ENCODE data around the gene GNG14. TPM values are rescaled to one million over a fixed set of nuclear protein-coding genes. Genes with fewer than 3 reads are reported as not detected.
"Not testable (repeated sequence)": the region's sequence is repeated elsewhere in the genome, so short reads cannot be mapped to it uniquely, and the experiment has no call there.

The GNG14 gene
- total RNA-seq, 1 experiment from 2014 or later, result not detected

GRCh38 chr19:12722566-12723380 lies 35.0 kb downstream of the GNG14 start:
- CTCF ChIA-PET, result interaction anchor here (0.6 to 1.0 kb wide), 3 partner anchors 10 to 212 kb away, joined by 3 to 4 read pairs (median 4); no protein-coding TSS in a partner anchor
- Mint-ChIP-seq H3K27me3 (ENCODE audit: unreplicated experiment) (no peaks in the 10 kb centered on the region), H3K4me1 (ENCODE audit: low read depth, unreplicated experiment) (peaks cover 15% of the 10 kb centered on the region), H3K27ac (ENCODE audit: unreplicated experiment) (peak overlapping the region; percentile 89), H3K36me3 (ENCODE audit: insufficient read depth, unreplicated experiment) (peaks cover 42% of the 10 kb centered on the region), H3K4me3 (ENCODE audit: low read depth, unreplicated experiment) (peak overlapping the region; percentile 96), H3K9me3 (ENCODE audit: low read depth, unreplicated experiment) (no peaks in the 10 kb centered on the region)
- DNase-seq, result peak; percentile 91
- TSS peak; percentile 97 for BruUV-seq (replicated peaks)
- intact Hi-C loops (cut with micrococcal nuclease; ENCODE audit: unreplicated experiment), result no loop called here
- TF ChIP-seq CTCF (IDR thresholded peaks at IDR 0.05; ENCODE audit: unreplicated experiment), result no peak

- Mint-ChIP-seq H3K27me3 (ENCODE audit: unreplicated experiment) (no peaks in the 10 kb centered on the region), H3K27ac (ENCODE audit: unreplicated experiment) (peak overlapping the region; percentile 0), H3K36me3 (ENCODE audit: insufficient read depth, unreplicated experiment) (peaks cover 48% of the 10 kb centered on the region), H3K9me3 (ENCODE audit: low read depth, unreplicated experiment) (no peaks in the 10 kb centered on the region), H3K4me3 (ENCODE audit: low read depth, unreplicated experiment) (peak overlapping the region; percentile 96), H3K4me1 (ENCODE audit: low read depth, unreplicated experiment) (peaks cover 15% of the 10 kb centered on the region)
- no peak for TF ChIP-seq CTCF (IDR thresholded peaks at IDR 0.05; ENCODE audit: unreplicated experiment)
- CTCF ChIA-PET, result interaction anchor here (0.6 to 1.0 kb wide), 3 partner anchors 37 to 1296 kb away, joined by 3 to 4 read pairs (median 3); no protein-coding TSS in a partner anchor
- intact Hi-C loops (cut with micrococcal nuclease; ENCODE audit: unreplicated experiment), result no loop called here
- no TSS peak for BruUV-seq (replicated peaks)
- DNase-seq, result no peak
Observed at GRCh38 chr19:12723381-12723640, 35.5 kb downstream of the GNG14 start.

GRCh38 chr19:12723641-12724426 lies 36.0 kb downstream of the GNG14 start, which contains the start of gene TNPO2:
TSS of gene TNPO2 (minus strand) at chr19:12723932. CDS start at chr19:12720977, 2,955 bp downstream.
- no TSS peak for BruUV-seq (replicated peaks)
- Mint-ChIP-seq H3K4me1 (ENCODE audit: low read depth, unreplicated experiment) (peaks cover 15% of the 10 kb centered on the region), H3K27ac (ENCODE audit: unreplicated experiment) (peak within 1 kb of the TSS; percentile 89), H3K27me3 (ENCODE audit: unreplicated experiment) (no peaks in the 10 kb centered on the region), H3K36me3 (ENCODE audit: insufficient read depth, unreplicated experiment) (peaks cover 50% of the 10 kb centered on the region), H3K4me3 (ENCODE audit: low read depth, unreplicated experiment) (peak within 1 kb of the TSS; percentile 96), H3K9me3 (ENCODE audit: low read depth, unreplicated experiment) (no peaks in the 10 kb centered on the region)
- CTCF ChIA-PET, result interaction anchor here (0.6 kb wide), 1 partner anchor 1295 kb away, joined by 3 read pairs; no protein-coding TSS in a partner anchor
- intact Hi-C loops (cut with micrococcal nuclease; ENCODE audit: unreplicated experiment), result no loop called here
- DNase-seq, result peak; percentile 51
- no peak for TF ChIP-seq CTCF (IDR thresholded peaks at IDR 0.05; ENCODE audit: unreplicated experiment)

- BruUV-seq (replicated peaks); H3K27me3 Mint-ChIP-seq (ENCODE audit: unreplicated experiment); H3K4me3 Mint-ChIP-seq (ENCODE audit: low read depth, unreplicated experiment); DNase-seq; H3K9me3 Mint-ChIP-seq (ENCODE audit: low read depth, unreplicated experiment); intact Hi-C loops (cut with micrococcal nuclease; ENCODE audit: unreplicated experiment); CTCF ChIA-PET; H3K27ac Mint-ChIP-seq (ENCODE audit: unreplicated experiment): not testable (repeated sequence)
- H3K4me1 Mint-ChIP-seq (ENCODE audit: low read depth, unreplicated experiment), result peaks cover 12% of the 10 kb centered on the region
- H3K36me3 Mint-ChIP-seq (ENCODE audit: insufficient read depth, unreplicated experiment), result peaks cover 48% of the 10 kb centered on the region
Observed at GRCh38 chr19:12725612-12726011, 37.8 kb downstream of the GNG14 start.
